SK-N-SH (cell line): ENCODE measurements around the gene FGD2. TPM values are rescaled to one million over a fixed set of nuclear protein-coding genes. Genes with fewer than 3 reads are reported as not detected.

ENCODE experiments used
- CTCF ChIA-PET: fragments of 300-600, 350-600 bp; formaldehyde crosslinking; extraction: SDS; loops from one replicate; lab custom pipeline; 2021; lab: Yijun Ruan, JAX
- POLR2A ChIA-PET: fragments of 350-600 bp; sonication (Branson Sonifier 250); formaldehyde crosslinking; extraction: SDS; loops from one replicate; lab custom pipeline; 2020; ENCODE audit warnings: antibody characterized with exemption, inconsistent platforms; lab: Yijun Ruan, JAX
- DNase-seq: peaks from one replicate; pipeline ENCODE4 v3.0.0; 2012
- H2AFZ ChIP-seq: fragments of 200-600 bp; sonication (generic); 2 replicates; pipeline ENCODE4 v1.8.1; 2016; ENCODE audit warnings: antibody characterized with exemption, mild to moderate bottlenecking, low read depth
- H3F3A ChIP-seq: fragments of 200-600 bp; sonication (generic); replicated peaks from 2 replicates; pipeline ENCODE3; 2016; ENCODE audit warnings: antibody characterized with exemption, mild to moderate bottlenecking; ENCODE audit not compliant: insufficient read depth
- H3K27ac ChIP-seq, 2 experiments: fragments of 200-500 bp in 1 of 2; fragments of 200-600 bp in 1 of 2; sonication (Bioruptor generic) in 1 of 2; sonication (generic), shearing (Covaris generic) in 1 of 2; 2 replicates each; pipeline versions ENCODE4 v1.5.1 to v1.6.1; 2014 to 2016; ENCODE audit warnings: low read depth in 2 of 2, inconsistent platforms in 1 of 2, low read length in 1 of 2, mild to moderate bottlenecking in 1 of 2, mixed read lengths in 1 of 2
- H3K27me3 ChIP-seq: fragments of 200-600 bp; sonication (generic), shearing (Covaris generic); 2 replicates; pipeline ENCODE4 v1.6.1; 2016; ENCODE audit warnings: mixed run types; ENCODE audit not compliant: insufficient read depth
- H3K36me3 ChIP-seq, 2 experiments: fragments of 200-500 bp in 1 of 2; fragments of 200-600 bp in 1 of 2; sonication (Bioruptor generic) in 1 of 2; sonication (generic) in 1 of 2; replicated peaks in 1 of 2; 2 replicates each; pipeline versions ENCODE3 to v1.5.1; 2014 to 2016; ENCODE audit warnings: low read length in 1 of 2, mild to moderate bottlenecking in 1 of 2; ENCODE audit not compliant: insufficient read depth in 2 of 2, control insufficient read depth in 1 of 2
- H3K4me1 ChIP-seq, 2 experiments: fragments of 200-500 bp in 1 of 2; fragments of 200-600 bp in 1 of 2; sonication (Bioruptor generic) in 1 of 2; sonication (generic), shearing (Covaris generic) in 1 of 2; 2 replicates each; pipeline versions ENCODE4 v1.5.1 to v1.6.1; 2014 to 2016; ENCODE audit warnings: low read depth in 1 of 2, low read length in 1 of 2, mixed run types in 1 of 2; ENCODE audit not compliant: insufficient read depth in 2 of 2, control insufficient read depth in 1 of 2
- H3K4me2 ChIP-seq: fragments of 200-600 bp; sonication (generic), shearing (Covaris generic); 2 replicates; pipeline ENCODE4 v1.6.1; 2017; ENCODE audit warnings: mixed run types
- H3K4me3 ChIP-seq, 2 experiments: fragments of 200-500 bp in 1 of 2; fragments of 200-600 bp in 1 of 2; sonication (Bioruptor generic) in 1 of 2; sonication (generic), shearing (Covaris generic) in 1 of 2; 2 replicates each; pipeline versions ENCODE4 v1.5.1 to v1.8.1; 2014 to 2016; ENCODE audit warnings: low read depth in 2 of 2, inconsistent platforms in 1 of 2, low read length in 1 of 2, mild to moderate bottlenecking in 1 of 2, mixed read lengths in 1 of 2, moderate library complexity in 1 of 2
- H3K79me2 ChIP-seq: fragments of 200-600 bp; sonication (generic); 2 replicates; pipeline ENCODE4 v1.8.1; 2017; ENCODE audit warnings: mild to moderate bottlenecking; ENCODE audit not compliant: insufficient read depth
- H3K9ac ChIP-seq: fragments of 200-600 bp; sonication (generic); 2 replicates; pipeline ENCODE4 v1.6.1; 2017; ENCODE audit warnings: mixed run types
- H3K9me2 ChIP-seq: fragments of 200-600 bp; sonication (generic); 2 replicates; pipeline ENCODE4 v1.6.1; 2017; ENCODE audit warnings: mixed run types
- H3K9me3 ChIP-seq: fragments of 200-600 bp; sonication (generic); 2 replicates; pipeline ENCODE4 v1.6.1; 2017; ENCODE audit warnings: mixed run types, mild to moderate bottlenecking, moderate library complexity
- H4K20me1 ChIP-seq: fragments of 200-600 bp; sonication (generic); 2 replicates; pipeline ENCODE4 v1.6.1; 2017; ENCODE audit warnings: mild to moderate bottlenecking, mixed run types; ENCODE audit not compliant: insufficient read depth
- CHD2 ChIP-seq: fragments of 150-350 bp; IDR thresholded peaks from 2 replicates; pipeline ENCODE4 v1.6.1; 2018; ENCODE audit warnings: low read length; ENCODE audit not compliant: partially characterized antibody
- EZH2phosphoT487 ChIP-seq: fragments of 200-600 bp; sonication (generic); IDR thresholded peaks from 2 replicates; pipeline ENCODE4 v1.6.1; 2017; ENCODE audit warnings: low read depth, mixed run types, mild to moderate bottlenecking, antibody characterized with exemption, moderate library complexity, borderline replicate concordance
- FOXJ3 ChIP-seq: sonication (generic); formaldehyde crosslinking; IDR thresholded peaks from 2 replicates; pipeline ENCODE4 v1.5.1; 2020; ENCODE audit warnings: mild to moderate bottlenecking, missing genetic modification reagents
- GABPA ChIP-seq: IDR thresholded peaks from 2 replicates; pipeline ENCODE4 v1.4.0; 2012; ENCODE audit warnings: low read depth, mild to moderate bottlenecking
- JUND ChIP-seq: IDR thresholded peaks from 2 replicates; pipeline ENCODE4 v1.4.0; 2012
- MEF2A ChIP-seq: IDR thresholded peaks from 2 replicates; pipeline ENCODE4 v1.4.0; 2012; ENCODE audit warnings: low read depth, borderline replicate concordance
- NFIC ChIP-seq: IDR thresholded peaks from 2 replicates; pipeline ENCODE4 v1.4.0; 2012; ENCODE audit warnings: borderline replicate concordance
- NRF1 ChIP-seq: IDR thresholded peaks from 2 replicates; pipeline ENCODE4 v1.6.1; 2012; ENCODE audit warnings: low read depth, mild to moderate bottlenecking, low read length
- PBX3 ChIP-seq: IDR thresholded peaks from 2 replicates; pipeline ENCODE4; 2012
- POLR2AphosphoS5 ChIP-seq: IDR thresholded peaks from 2 replicates; pipeline ENCODE4 v1.6.1; 2012; ENCODE audit warnings: low read depth, low read length
- RAD21 ChIP-seq: IDR thresholded peaks from 2 replicates; pipeline ENCODE4 v1.6.1; 2012; ENCODE audit warnings: mild to moderate bottlenecking, low read length
- RCOR1 ChIP-seq: fragments of 150-350 bp; IDR thresholded peaks from 2 replicates; pipeline ENCODE4 v1.6.1; 2017; ENCODE audit warnings: antibody characterized with exemption, low read length
- TAF1 ChIP-seq: IDR thresholded peaks from 2 replicates; pipeline ENCODE4 v1.6.1; 2012; ENCODE audit warnings: low read depth, mild to moderate bottlenecking, low read length, moderate library complexity, borderline replicate concordance
- TEAD4 ChIP-seq: IDR thresholded peaks from 2 replicates; pipeline ENCODE4 v1.4.0; 2012; ENCODE audit warnings: mild to moderate bottlenecking, borderline replicate concordance; ENCODE audit not compliant: insufficient read depth
- YY1 ChIP-seq: IDR thresholded peaks from 2 replicates; pipeline ENCODE4 v1.4.0; 2012; ENCODE audit warnings: low read depth, mild to moderate bottlenecking
- WGBS: methylation state at CpG from one replicate; pipeline ENCODE4 v1.1.6; 2017; ENCODE audit warnings: low lambda C conversion rate; 5-methylcytosine and 5-hydroxymethylcytosine counted together
- polyA plus RNA-seq, 3 experiments: library from polyadenylated mRNA; depleted of rRNA; stranded (reverse); fragments of >200 nt; gene quantifications; 2 replicates each; pipeline ENCODE4 v1.2.3, GENCODE V29; 2012
- TF ChIP-seq, protein P1 (sequence below): IDR thresholded peaks from 2 replicates; pipeline ENCODE4 v1.6.1; 2012; ENCODE audit warnings: mild to moderate bottlenecking, low read depth, low read length, moderate library complexity
- TF ChIP-seq, protein P2 (sequence below): fragments of 150-350 bp; IDR thresholded peaks from 2 replicates; pipeline ENCODE4 v1.6.1; 2016; ENCODE audit warnings: mild to moderate bottlenecking, low read depth, low read length

The FGD2 gene
- polyA plus RNA-seq, 1 of the 3 experiments (the other 2 are of a cell fraction) = not detected

DNA sequence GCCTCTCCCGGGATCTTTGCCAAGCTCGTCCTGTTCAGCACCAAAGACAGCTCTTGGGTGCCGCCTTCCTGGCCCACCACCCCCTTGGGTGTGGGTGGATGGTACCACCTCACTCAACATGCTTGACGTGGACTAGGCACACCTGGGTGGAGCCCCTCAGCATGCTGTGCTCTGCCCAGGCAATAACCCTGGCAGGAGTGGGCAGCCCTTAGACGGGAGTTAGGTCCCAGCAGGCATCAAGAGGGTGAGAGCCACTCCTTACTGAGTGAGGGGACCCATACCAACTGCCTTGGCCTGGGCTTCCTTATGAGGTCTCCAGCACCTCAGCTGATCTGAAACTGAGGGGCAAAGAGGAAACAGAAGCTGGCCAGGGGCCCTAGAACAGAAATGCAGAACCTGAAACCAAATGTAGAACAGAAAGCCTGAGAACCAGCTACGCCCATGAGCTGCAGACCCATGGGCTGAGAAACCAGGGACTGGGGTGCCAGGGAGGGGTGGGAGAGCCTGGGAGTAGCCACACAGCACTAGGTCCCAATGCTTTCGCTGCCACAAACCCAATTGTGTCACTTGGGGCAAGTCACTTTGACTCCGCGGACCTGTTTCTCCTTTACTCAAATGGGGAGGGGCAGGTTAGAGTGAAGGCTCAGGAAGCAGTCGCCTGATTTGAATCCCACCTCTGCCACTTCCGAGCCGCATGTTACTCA lies 2.0 kb downstream of the FGD2 start:
- Histone ChIP-seq H3K9me2 (no peaks in the 10 kb centered on the region), H3K79me2 (no peaks in the 10 kb centered on the region), H3K9me3 (no peaks in the 10 kb centered on the region), H3K4me3 (no peak overlapping the region), H3K27me3 (no peaks in the 10 kb centered on the region), H3F3A (no peaks in the 10 kb centered on the region), H2AFZ (no peak overlapping the region), H3K4me1 (no peaks in the 10 kb centered on the region; a peak in 1 of 4 replicates), H3K4me2 (no peak overlapping the region), H3K36me3 (no peaks in the 10 kb centered on the region), H3K9ac (no peak overlapping the region), H4K20me1 (no peaks in the 10 kb centered on the region), H3K27ac (no peak overlapping the region)
- WGBS = 87% methylated on average over 8 of the region's 12 CpGs
- DNase-seq = no peak
- TF ChIP-seq YY1 (no peak), TEAD4 (no peak), PBX3 (no peak), MEF2A (no peak), NRF1 (no peak)
- TF ChIP-seq, protein P1, sequence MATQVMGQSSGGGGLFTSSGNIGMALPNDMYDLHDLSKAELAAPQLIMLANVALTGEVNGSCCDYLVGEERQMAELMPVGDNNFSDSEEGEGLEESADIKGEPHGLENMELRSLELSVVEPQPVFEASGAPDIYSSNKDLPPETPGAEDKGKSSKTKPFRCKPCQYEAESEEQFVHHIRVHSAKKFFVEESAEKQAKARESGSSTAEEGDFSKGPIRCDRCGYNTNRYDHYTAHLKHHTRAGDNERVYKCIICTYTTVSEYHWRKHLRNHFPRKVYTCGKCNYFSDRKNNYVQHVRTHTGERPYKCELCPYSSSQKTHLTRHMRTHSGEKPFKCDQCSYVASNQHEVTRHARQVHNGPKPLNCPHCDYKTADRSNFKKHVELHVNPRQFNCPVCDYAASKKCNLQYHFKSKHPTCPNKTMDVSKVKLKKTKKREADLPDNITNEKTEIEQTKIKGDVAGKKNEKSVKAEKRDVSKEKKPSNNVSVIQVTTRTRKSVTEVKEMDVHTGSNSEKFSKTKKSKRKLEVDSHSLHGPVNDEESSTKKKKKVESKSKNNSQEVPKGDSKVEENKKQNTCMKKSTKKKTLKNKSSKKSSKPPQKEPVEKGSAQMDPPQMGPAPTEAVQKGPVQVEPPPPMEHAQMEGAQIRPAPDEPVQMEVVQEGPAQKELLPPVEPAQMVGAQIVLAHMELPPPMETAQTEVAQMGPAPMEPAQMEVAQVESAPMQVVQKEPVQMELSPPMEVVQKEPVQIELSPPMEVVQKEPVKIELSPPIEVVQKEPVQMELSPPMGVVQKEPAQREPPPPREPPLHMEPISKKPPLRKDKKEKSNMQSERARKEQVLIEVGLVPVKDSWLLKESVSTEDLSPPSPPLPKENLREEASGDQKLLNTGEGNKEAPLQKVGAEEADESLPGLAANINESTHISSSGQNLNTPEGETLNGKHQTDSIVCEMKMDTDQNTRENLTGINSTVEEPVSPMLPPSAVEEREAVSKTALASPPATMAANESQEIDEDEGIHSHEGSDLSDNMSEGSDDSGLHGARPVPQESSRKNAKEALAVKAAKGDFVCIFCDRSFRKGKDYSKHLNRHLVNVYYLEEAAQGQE = peak; percentile 91
- ChIA-PET CTCF (interaction anchor here (1.0 to 7.2 kb wide), 5 partner anchors 11 to 249 kb away, joined by 3 to 78 read pairs (median 7); no protein-coding TSS in a partner anchor), POLR2A (interaction anchor here (0.5 kb wide), 1 partner anchor 426 kb away, joined by 3 read pairs; no protein-coding TSS in a partner anchor)

GRCh38 chr6:37008484-37009465 lies 3.3 kb downstream of the FGD2 start:
- H3K9me3 ChIP-seq = no peaks in the 10 kb centered on the region
- no peak for DNase-seq
- no peak overlapping the region for H3K27ac ChIP-seq
- no peaks in the 10 kb centered on the region; a peak in 1 of 4 replicates for H3K4me1 ChIP-seq
- no peak overlapping the region for H3K9ac ChIP-seq
- POLR2A ChIA-PET = no interaction called here
- 88% methylated on average over 15 of the region's 15 CpGs for WGBS
- no peaks in the 10 kb centered on the region for H3K9me2 ChIP-seq
- H3K4me2 ChIP-seq = no peak overlapping the region
- CTCF ChIA-PET = interaction anchor here (1.0 to 1.1 kb wide), 2 partner anchors 13 to 202 kb away, joined by 3 read pairs; no protein-coding TSS in a partner anchor
- H3K4me3 ChIP-seq = no peak overlapping the region
- H3F3A ChIP-seq = no peaks in the 10 kb centered on the region
- H3K36me3 ChIP-seq = no peaks in the 10 kb centered on the region
- H3K79me2 ChIP-seq = no peaks in the 10 kb centered on the region
- no peak overlapping the region for H2AFZ ChIP-seq
- no peaks in the 10 kb centered on the region for H3K27me3 ChIP-seq
- H4K20me1 ChIP-seq = no peaks in the 10 kb centered on the region
- TF ChIP-seq FOXJ3 (CRISPR knock-in tag) = no peak
- no peak for TF ChIP-seq EZH2phosphoT487
- no peak for TF ChIP-seq RAD21
- TF ChIP-seq JUND = no peak
- TF ChIP-seq POLR2AphosphoS5 = no peak
- TF ChIP-seq TAF1 = no peak
- TF ChIP-seq RCOR1 = no peak
- TF ChIP-seq, protein P2, sequence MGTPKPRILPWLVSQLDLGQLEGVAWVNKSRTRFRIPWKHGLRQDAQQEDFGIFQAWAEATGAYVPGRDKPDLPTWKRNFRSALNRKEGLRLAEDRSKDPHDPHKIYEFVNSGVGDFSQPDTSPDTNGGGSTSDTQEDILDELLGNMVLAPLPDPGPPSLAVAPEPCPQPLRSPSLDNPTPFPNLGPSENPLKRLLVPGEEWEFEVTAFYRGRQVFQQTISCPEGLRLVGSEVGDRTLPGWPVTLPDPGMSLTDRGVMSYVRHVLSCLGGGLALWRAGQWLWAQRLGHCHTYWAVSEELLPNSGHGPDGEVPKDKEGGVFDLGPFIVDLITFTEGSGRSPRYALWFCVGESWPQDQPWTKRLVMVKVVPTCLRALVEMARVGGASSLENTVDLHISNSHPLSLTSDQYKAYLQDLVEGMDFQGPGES = no peak
- no peak for TF ChIP-seq GABPA
- no peak for TF ChIP-seq CHD2
- no peak for TF ChIP-seq TEAD4
- no peak for TF ChIP-seq MEF2A
- no peak for TF ChIP-seq NFIC
